OCI-LY3 (cell line): ENCODE data around the gene CPNE4.
"Not testable (repeated sequence)": the region's sequence is repeated elsewhere in the genome, so short reads cannot be mapped to it uniquely, and the experiment has no call there.

Experiments
- EZH2phosphoT487 ChIP-seq: fragments of 200-600 bp; shearing (Covaris generic); IDR thresholded peaks from 2 replicates; pipeline ENCODE4 v1.6.1; 2018; ENCODE audit warnings: antibody characterized with exemption, mixed run types, low read depth
- TF ChIP-seq, protein P1 (sequence below): fragments of 200-600, 300-600 bp; sonication (generic); IDR thresholded peaks from 2 replicates; pipeline ENCODE4 v1.5.1; 2014; ENCODE audit warnings: antibody characterized with exemption, low read length, low read depth

DNA sequence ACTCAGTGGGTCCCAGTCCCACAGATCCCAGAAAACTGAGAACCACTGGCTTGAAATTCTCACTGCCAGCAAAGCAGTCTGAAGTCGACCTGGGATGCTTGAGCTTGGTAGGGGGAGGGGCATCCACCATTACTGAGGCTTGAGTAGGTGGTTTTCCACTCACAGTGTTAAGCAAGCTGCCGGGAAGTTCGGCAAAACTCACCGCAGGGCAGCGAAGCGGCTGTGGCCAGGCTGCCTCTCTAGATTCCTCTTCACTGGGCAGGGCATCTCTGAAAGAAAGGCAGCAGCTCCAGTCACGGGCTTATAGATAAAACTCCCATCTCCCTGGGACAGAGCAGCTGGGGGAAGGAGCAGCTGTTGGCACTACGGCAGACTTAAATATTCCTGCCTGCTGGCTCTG, 71.4 kb downstream of the CPNE4 start:
- TF ChIP-seq, protein P1, sequence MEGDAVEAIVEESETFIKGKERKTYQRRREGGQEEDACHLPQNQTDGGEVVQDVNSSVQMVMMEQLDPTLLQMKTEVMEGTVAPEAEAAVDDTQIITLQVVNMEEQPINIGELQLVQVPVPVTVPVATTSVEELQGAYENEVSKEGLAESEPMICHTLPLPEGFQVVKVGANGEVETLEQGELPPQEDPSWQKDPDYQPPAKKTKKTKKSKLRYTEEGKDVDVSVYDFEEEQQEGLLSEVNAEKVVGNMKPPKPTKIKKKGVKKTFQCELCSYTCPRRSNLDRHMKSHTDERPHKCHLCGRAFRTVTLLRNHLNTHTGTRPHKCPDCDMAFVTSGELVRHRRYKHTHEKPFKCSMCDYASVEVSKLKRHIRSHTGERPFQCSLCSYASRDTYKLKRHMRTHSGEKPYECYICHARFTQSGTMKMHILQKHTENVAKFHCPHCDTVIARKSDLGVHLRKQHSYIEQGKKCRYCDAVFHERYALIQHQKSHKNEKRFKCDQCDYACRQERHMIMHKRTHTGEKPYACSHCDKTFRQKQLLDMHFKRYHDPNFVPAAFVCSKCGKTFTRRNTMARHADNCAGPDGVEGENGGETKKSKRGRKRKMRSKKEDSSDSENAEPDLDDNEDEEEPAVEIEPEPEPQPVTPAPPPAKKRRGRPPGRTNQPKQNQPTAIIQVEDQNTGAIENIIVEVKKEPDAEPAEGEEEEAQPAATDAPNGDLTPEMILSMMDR = not testable (repeated sequence)
- not testable (repeated sequence) for TF ChIP-seq EZH2phosphoT487
